Activated naive CD4-positive, alpha-beta T cell treated with Interleukin-2 at 50 U/mL for 16 hours (primary cell): ENCODE results near the gene ZFAND5.

Source experiments
- DNase-seq: peaks from one replicate; pipeline ENCODE4 v3.0.0-alpha.2; 2020

The ZFAND5 gene

DNA sequence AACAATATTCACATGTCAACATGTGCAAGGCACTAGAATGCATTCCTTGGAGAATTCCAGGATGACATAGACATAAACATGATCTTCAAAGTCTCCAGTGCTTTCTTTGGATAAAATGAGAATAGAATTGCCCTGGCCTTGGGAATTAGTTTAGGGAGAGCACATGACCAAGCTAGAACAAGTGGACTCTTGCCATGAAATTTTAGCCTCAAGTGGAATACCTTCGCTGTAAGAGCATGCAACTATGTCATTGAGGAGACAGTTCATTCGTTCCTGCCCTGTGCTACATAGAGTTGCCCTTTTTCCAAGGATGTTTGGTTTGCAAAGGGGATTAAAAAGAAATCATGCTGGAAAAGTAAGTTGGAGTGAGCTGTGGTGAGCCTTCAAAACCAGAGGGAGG, 42.7 kb downstream of the ZFAND5 start:
- no peak for DNase-seq

DNA sequence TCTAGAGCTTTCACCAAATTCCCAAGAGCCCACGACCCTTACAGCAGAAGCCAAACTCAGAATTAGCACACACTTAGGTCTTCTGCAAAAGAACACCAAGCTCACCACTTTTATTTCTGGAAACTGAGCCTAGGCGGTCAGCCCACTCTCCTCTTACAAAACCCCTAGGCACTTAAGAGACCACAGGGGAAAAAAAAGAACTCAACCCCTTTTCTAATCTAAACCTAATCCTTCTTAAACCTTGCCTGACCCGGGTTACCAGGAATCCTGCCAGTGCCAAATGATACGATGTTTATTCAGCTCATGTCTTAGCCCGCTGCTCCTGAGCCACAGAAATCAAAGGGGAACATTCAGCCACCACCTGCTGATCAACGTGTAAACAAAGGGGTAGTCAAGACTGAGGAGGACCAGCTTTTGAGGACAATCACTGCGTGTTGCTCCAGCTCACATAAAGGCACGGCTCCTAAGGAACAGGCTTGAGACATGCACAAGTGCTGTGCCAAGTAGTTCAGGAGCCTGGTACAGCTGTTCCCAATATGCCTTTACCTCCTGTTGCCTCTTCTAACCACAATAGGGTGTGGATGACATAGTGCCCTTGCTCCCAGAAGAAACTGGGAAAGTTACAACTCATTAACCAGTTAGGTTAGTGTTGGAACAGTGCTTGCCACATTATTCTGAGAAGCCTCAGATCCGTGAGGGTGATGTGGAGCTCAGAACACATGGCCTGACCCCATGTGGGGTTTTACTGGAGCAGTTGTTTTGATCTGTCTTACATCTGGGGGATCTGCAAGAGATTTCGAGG, 49.3 kb downstream of the ZFAND5 start:
- DNase-seq = no peak

DNA sequence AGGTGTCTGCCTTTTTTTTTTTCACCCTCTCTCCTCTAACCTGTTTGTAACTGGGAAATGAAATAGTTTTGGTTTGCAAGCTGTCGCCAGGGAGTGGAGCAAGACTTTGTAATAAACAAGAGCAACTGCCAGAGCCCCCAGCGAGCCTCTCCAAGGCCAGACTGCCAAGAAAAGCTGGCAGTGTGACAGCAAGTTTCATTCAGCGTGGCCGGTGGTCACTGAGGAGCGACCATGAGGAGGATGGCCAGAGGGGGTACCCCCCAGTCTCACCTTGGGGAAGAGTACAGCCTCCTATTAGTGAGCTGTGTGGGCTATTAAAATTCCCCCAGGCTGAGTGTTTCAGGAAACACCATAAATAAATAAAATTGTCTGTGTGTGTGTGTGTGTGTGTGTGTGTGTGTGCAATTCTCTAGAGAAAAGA, 49.9 kb downstream of the ZFAND5 start:
- DNase-seq = no peak

- DNase-seq = no peak
Observed at GRCh38 chr9:72313507-72313906, 51.5 kb downstream of the ZFAND5 start.

DNA sequence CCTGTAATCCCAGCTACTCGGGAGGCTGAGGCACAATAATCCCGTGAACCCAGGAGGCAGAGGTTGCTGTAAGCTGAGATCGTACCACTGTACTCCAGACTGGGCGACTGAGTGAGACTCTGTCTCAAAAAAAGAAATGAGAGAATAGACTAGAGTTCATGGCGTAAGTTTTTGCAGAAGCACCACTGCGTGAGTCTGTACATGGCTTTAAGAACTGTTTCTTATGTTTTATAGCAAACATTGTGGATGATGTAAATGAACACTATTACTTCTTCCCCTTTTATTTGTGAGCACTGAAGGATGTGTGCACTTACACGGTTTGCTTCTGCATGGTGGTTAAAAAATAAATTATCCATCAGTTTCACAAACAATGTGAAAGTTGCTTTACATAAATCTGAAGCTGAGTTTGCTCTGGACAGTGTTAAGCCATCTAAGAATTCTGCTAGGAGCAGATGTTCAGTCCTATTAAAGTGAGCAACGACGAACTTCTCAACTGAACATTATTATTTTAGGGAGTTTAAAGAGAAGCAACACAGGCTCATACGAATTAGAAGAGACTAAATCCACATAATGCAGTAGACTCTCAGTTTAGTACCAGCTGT, 52.5 kb downstream of the ZFAND5 start:
- DNase-seq = no peak

DNA sequence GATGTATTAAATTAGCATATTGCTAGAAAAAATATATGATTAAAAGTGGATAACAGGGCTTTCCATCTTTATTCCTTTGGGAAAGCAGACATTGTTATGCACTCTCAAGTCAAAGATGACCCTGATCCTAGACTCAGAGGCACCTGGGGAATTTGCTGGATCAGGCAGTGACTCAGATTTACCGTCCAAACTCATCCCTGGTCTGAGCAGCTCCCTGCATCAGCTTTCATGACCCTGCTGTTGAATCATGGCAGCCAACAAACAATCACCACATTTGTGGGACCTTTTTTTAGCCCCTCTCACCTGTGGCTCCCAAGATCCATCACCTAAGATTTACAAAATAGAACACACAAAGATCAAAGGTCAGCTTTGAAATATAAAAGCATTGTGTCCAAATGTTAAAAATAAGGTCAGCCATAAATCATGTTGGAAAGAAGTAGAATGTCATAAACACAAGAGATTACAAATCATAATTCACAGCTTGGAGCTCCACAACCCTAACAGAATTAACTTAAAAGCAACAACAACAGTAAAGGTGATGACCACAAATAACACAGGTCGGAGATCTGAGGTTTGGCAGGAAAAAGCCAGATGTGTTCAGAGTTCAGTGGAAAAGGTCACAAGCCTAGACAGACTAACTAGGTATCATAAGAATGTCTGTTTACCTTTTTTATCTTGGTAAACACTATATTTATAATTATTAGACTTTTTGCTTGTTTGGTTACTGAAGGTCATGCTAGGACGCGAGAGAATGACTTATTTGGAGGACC, 55.5 kb downstream of the ZFAND5 start:
- DNase-seq = no peak

GRCh38 chr9:72306761-72307160, 58.2 kb downstream of the ZFAND5 start:
- DNase-seq = no peak

GRCh38 chr9:72305707-72306106, 59.3 kb downstream of the ZFAND5 start:
- DNase-seq = no peak

- DNase-seq = peak; percentile 3
Observed at GRCh38 chr9:72305102-72305546, 59.9 kb downstream of the ZFAND5 start.

DNA sequence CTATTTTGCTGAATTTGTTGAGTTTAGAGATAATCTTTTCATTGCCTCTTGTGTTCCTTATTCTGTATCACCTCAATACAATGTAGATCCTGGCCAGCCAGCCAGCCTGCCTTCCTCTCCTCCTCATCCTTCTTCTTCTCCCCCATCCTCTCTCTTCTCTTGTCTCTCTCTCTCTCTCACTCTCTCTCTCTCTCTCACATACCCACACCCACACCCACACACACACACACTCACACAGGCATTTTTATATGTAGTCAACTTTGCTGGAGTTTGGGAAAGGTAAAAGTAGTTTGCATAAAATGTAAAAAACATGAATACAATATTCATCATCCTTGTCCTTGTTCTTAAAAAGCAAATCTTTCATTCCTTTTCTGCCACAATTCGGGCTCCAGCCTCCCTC, 60.5 kb downstream of the ZFAND5 start:
- no peak for DNase-seq
